Endothelial cell of coronary artery (primary cell): Measurements from ENCODE around the gene SUMF1. TPM values are rescaled to one million over a fixed set of nuclear protein-coding genes. Genes with fewer than 3 reads are reported as not detected.

ENCODE experiments used
- total RNA-seq: library from RNA; depleted of rRNA; stranded (reverse); fragments of >200 nt; gene quantifications from 2 replicates; pipeline ENCODE4 v1.2.3, GENCODE V29; 2014

SUMF1 gene
- 43.0 and 56.0 TPM in 2 replicates for total RNA-seq

DNA sequence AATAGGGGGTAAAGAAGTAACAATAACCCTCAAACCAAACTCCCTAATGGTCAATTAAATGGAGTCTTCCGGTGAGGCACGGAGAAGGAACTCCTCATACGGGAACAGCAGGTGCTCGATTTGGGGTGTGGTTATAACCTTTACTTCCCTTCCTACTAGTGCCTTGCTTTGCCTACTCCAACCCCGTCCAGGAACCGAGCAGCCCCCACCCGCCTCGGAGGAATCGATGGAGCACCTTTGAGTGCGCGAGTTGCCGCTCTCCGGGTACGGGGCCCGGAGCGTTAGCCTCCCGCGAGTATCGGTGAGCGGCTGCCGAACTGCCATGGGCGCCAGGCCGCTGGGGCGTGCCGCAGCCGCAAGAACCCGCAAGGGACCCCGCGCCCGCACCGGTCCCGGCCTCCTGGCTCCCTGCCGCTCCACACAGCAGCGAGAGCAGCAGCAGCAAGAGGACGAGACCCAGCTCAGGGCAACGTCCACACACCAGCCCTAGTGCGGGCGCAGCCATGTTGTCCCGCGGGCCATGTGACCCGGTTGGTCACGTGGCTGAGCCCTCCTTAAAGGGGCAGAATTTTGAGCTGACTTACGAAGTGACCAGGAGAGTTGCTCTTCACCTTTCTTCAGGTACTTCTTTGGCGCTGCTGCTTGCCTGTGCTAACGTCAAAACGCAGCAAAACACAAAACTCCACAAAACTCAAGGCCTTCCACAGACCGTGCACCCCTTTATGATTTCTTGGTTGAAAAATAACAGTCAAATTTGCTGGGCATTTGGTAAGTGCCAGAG is at the start of gene SUMF1:
SUMF1 (minus strand) TSS at position 529 of the 781 bp plus-strand sequence; CDS start at position 505, 24 bp downstream.

DNA sequence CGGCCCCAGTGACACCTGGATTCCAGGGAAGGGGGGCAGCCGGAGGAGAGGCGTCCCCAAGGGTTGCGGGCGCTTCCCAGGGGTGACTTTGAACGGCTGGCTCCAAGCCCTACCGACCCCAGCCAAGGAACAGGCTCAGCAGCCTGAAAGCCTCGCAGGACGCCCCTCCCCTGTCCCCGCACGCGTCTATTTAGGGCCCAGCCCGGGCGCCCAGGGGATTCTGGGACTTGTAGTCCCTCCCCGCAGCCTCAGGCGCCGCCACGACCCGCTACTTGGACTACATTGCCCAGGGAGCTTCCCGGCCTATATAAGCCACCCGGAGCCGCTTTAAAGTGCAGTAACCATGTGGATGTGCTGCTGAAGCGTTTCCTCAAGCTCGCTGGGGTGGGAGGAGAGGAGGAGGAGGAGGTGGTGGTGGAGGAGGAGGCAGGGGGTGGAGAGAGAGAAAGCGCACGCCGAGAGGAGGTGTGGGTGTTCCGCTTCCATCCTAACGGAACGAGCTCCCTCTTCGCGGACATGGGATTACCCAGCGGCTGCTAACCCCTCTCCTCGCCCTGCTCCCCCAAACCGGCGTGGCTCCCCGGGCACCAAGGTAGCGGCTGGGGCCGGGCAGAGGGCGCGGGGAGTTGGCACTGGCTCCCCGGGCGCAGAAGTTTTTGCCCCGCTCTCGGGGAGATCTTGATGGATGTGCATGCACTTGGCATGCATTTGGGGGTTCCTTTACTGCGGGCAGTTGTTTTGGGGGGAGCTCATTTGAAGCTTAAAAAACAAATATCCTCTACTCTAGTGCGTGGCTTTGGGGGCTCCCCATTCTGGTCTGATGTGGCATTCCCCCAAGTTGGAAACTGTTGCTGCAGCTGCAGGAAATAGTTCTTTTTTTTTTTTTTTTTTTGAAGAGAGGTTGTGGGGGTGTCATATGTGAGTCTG is 26.2 kb upstream of the SUMF1 start, which contains the start of gene ITPR1:
ITPR1 (plus strand) TSS at position 335 of the 927 bp plus-strand sequence. CDS start 23,144 bp downstream, outside the sequence.

Other genes with a start within 250 kb of the SUMF1 start
- 8.2 and 11.6 TPM in 2 replicates for gene SETMAR, start 163.9 kb downstream of the SUMF1 start, total RNA-seq
- 19.0 and 39.9 TPM in 2 replicates for gene ITPR1, start 26.1 kb upstream of the SUMF1 start, total RNA-seq